DMS 273 treated with DMSO at 0.1 percent for 48 hours (cell line): ENCODE data around the gene LYZ.

Experiments used
- DNase-seq: peaks from one replicate; lab custom pipeline; 2025; lab: John Stamatoyannopoulos, UW

The LYZ gene

DNA sequence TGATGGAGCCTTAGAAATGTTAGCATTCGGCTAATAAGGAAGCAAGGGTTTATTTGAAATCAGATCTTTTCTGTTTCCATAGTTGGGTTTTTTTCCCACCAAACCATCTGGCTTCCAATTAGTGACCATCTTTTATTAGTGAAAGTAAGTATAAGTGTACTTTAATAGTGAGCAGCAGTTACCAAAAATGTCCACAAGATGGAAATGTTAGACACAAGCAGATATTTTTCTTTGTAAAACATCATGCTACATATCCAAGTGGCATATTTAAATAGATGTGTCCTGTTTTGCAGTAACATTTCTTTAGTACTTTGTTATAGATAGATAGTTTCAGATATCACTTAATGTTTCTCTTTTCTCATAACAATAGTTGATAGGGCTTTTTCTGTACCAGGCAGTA is 40.2 kb downstream of the LYZ start:
- DNase-seq = peak; percentile 2

DNA sequence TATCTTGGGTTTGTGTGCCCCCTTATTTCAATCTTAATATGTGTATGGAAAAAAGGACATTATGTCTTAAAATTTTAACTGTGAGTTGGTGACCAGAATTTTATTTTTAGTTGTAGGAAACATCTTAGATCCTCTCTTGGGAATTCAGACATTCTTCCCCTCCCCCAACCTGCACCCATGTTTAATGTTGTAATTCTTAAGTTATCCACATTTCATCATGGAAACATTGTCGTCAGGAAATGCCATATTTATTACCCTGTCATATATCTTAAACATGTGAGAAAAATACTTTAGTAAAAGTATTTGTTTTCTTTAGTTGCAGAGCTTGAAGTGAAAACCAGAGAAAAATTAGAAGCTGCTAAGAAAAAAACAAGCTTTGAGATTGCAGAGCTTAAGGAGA is 41.6 kb downstream of the LYZ start:
- no peak for DNase-seq

DNA sequence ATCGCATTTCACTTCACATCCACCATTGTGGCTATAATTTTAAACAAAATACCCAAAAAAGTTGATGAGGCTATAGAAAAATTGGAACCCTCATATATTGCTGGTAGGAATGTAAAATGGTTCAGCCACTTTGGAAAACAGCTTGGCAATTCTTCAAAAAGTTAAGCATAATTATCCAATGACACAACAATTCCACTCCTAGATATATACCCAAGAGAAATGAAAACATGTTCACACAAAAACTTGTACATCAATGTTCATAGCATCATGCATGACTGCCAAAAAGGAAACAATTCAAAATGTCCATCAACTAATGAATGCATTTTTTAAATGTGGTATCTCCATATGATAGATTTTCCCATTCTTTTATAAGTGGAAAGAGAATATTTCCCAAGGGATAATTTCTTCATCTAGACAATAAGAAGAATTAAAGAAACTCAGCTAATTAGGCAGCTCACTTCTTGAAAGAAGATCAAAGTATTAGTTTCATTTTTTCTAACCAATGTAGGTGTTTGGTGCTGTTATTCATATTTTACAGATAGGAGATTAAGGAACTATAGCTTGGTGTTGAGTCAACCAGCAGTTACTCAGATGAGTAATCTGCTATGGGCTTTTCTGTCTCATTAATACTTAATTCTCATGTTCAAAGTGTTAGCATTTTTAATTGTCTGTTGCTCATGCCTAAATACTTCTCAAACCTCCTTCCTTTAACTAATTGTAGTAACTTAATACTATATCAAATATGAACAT is 44.2 kb downstream of the LYZ start:
- no peak for DNase-seq

DNA sequence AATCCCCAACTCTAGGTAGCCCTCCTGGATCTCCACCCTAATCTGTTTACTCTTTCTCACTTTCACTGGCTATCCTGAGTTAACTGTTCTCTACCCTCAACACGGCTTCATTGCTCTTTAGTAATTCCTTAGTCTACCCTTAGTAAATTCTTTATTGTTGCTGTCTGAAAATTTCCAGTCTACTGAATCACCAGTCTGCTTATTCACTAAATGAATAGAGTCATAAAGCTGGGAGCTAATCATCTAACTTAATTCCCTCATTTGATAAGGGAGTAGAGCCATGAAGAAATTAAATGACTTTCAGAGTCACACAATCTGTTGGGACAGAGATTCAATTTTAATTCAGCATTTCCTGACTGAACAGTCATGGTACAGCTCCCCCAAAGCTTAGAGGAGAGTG is 47.9 kb downstream of the LYZ start:
- DNase-seq = no peak

DNA sequence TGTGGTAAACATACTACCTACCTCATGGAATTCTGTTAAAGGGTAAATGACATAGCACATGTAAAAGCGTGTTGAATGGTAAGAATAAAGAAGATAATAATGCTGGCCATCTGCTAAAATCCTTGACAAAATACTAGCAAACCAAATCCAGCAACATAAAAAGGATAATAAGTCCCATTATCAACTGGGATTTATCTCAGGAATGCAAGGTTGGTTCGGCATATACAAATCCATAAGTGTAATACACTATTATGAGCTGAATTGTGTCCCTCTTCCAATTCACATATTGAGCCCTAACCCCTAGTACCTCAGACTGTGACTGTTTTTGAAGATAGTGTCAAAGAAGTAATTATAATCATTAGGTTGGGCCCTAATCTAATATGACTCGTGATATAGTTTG is 48.8 kb downstream of the LYZ start:
- no peak for DNase-seq

DNA sequence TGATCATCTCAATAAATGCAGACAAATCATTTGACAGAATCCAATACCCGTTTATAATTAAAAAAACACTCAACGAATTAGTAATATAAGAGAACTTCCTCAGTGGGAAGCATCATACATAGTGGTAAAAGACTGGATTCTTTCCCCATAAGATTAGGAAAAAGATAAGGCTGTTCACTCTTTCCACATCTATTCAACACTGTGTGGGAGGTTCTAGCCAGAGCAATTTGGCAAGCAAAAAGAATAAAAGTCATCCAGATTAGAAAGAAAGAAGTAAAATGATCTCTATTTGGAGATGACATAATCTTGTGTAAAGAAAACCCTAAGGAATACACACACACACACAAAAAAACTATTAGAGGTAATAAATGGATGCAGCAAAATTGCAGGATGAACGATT is 49.8 kb downstream of the LYZ start:
- DNase-seq = no peak

DNA sequence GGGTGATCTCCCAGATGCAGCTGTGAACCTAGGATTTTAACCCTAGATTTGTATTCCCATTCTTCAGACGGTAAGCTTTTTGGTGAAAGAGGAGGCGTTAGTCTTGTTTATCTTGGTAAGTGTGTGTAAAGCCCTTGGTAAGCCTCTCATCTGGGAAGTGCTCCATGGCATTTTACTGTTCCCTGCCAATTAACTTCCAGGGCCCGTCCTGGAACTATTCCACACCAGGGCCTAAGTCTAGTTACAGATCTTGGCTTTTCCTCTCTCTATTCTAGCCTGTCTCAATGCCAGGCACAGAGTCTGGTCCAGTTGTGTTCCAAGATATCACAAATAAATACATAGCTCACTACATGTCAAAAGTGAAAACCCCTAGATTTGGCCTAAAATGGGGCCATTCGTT is 53.8 kb downstream of the LYZ start:
- no peak for DNase-seq
